ENCODE measurements around the gene NADK2. TPM values are rescaled to one million over a fixed set of nuclear protein-coding genes. Genes with fewer than 3 reads are reported as not detected.

NADK2 gene
- total and polyA plus RNA-seq, 7 donors: 7.8 to 57.9 (median 39.6) TPM

DNA sequence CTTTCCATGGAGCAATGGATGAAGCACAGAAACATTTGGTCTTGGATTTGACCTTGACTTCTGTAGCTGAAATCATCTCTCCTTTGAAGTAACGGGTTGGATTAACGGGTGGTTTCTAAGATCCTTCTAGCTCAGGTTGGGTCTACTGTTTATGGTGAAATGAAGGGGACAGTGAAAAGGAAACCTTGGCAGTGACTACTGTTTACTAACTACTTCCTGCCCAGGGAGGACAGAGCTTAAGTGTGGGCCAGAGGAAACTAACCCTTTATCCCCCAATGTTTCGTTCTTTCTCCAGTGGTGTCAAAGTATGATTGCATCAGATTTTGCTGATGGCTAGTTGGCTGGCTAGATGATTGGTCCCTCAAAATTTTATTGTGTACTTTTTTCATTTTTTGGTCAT lies 67.6 kb downstream of the NADK2 start:
- intact Hi-C loops (cut with DNase I): loop anchor here (10.0 kb wide), 2 partner anchors 221 to 521 kb away; no protein-coding TSS in a partner anchor
- no peaks in the 10 kb centered on the region for H3K27me3 ChIP-seq
- H3K4me3 ChIP-seq: no peak overlapping the region
- no peaks in the 10 kb centered on the region for H3K9me3 ChIP-seq
- peaks cover 1 to 84% (median 10%) of the 10 kb centered on the region in 4 donors for H3K36me3 ChIP-seq
- WGBS, 2 donors: 85% methylated on average over 3 of the region's 3 CpGs
- H3K4me1 ChIP-seq: no peaks in the 10 kb centered on the region
- no peak overlapping the region for H3K27ac ChIP-seq
- no peak for TF ChIP-seq CTCF (IDR thresholded peaks at IDR 0.05)
- no peak for TF ChIP-seq EP300 (IDR thresholded peaks at IDR 0.05)
- DNase-seq: no peak

DNA sequence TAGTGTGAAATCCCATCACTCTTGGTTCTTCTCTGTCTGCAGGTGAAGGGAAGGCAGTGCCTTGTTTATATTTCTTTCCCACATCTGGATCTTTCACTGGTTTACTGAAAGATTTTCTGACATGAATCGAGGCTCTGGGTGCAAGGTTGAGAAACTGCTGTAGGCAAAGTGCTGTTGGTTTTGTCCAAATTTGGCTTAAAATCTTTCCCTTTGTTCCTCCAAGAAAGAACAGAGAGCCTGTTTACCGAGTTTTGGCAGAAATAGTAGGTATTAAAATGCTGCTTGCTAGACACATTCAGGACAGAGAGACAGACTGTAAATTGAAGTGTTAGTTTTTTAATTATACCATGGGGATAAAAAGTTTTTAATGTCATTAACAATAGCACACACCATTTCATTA lies 68.3 kb downstream of the NADK2 start:
- intact Hi-C loops (cut with DNase I): loop anchor here (10.0 kb wide), 2 partner anchors 221 to 521 kb away; no protein-coding TSS in a partner anchor
- 84 to 91% methylated on average over 2 of the region's 2 CpGs for WGBS, 2 donors

GRCh38 chr5:36172599-36172998 lies 69.1 kb downstream of the NADK2 start:
- no peaks in the 10 kb centered on the region for H3K4me1 ChIP-seq
- no peak for DNase-seq
- no peak for TF ChIP-seq POLR2AphosphoS5 (IDR thresholded peaks at IDR 0.05)
- no peak for TF ChIP-seq CTCF (IDR thresholded peaks at IDR 0.05)
- no peak for TF ChIP-seq POLR2A (IDR thresholded peaks at IDR 0.05)
- TF ChIP-seq EP300 (IDR thresholded peaks at IDR 0.05): no peak
- 18 to 64% methylated on average over 1 of the region's 1 CpG for WGBS, 2 donors
- intact Hi-C loops (cut with DNase I): loop anchor here (10.0 kb wide), 2 partner anchors 222 to 522 kb away; no protein-coding TSS in a partner anchor
- no peaks in the 10 kb centered on the region for H3K27me3 ChIP-seq
- H3K27ac ChIP-seq: no peak overlapping the region
- H3K4me3 ChIP-seq: no peak overlapping the region
- H3K36me3 ChIP-seq: peaks cover 5 to 89% (median 14%) of the 10 kb centered on the region in 4 donors
- H3K9me3 ChIP-seq: no peaks in the 10 kb centered on the region

More for the DNA sequence above, 68.3 kb downstream of the NADK2 start:
- H3K27me3 ChIP-seq: no peaks in the 10 kb centered on the region
- no peaks in the 10 kb centered on the region for H3K4me1 ChIP-seq
- TF ChIP-seq EP300 (IDR thresholded peaks at IDR 0.05) (no peak), POLR2A (IDR thresholded peaks at IDR 0.05) (no peak), POLR2AphosphoS5 (IDR thresholded peaks at IDR 0.05) (no peak), CTCF (IDR thresholded peaks at IDR 0.05) (no peak)
- H3K27ac ChIP-seq: no peak overlapping the region
- no peak overlapping the region for H3K4me3 ChIP-seq
- no peak for DNase-seq
- no peaks in the 10 kb centered on the region for H3K9me3 ChIP-seq
- peaks cover 5 to 84% (median 11%) of the 10 kb centered on the region in 4 donors for H3K36me3 ChIP-seq

- Histone ChIP-seq H3K4me1 (no peaks in the 10 kb centered on the region), H3K4me3 (no peak overlapping the region), H3K27ac (no peak overlapping the region), H3K36me3 (peaks cover 5 to 95% (median 14%) of the 10 kb centered on the region in 4 donors), H3K27me3 (no peaks in the 10 kb centered on the region), H3K9me3 (no peaks in the 10 kb centered on the region)
- DNase-seq: no peak
- intact Hi-C loops (cut with DNase I): loop anchor here (10.0 kb wide), 2 partner anchors 224 to 524 kb away; no protein-coding TSS in a partner anchor
- TF ChIP-seq POLR2AphosphoS5 (IDR thresholded peaks at IDR 0.05) (no peak), CTCF (IDR thresholded peaks at IDR 0.05) (no peak), EP300 (IDR thresholded peaks at IDR 0.05) (no peak)
- WGBS, 2 donors: 89 to 90% methylated on average over 5 of the region's 5 CpGs
Observed at GRCh38 chr5:36170832-36171424, 70.8 kb downstream of the NADK2 start.

DNA sequence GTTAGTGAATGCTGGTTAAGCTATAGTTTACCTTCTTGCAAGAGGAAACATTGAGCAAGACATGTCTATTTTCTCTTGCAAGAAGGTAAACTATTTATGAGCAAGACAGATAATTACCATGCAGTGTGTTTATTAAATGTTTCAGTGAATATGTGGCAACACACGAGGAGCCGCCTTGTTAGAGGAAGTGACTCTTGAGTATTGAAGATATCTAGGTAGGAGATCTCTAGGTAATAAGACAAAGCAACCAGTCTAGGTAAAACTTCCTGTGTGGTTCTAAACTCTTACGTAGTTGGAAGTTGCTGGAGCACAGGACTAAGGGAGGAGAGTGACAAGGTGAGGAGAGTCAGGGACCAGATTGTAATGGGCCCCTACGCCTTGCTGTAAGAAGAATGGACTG lies 73.0 kb downstream of the NADK2 start:
- Histone ChIP-seq H3K4me1 (no peaks in the 10 kb centered on the region), H3K27me3 (no peaks in the 10 kb centered on the region), H3K36me3 (peaks cover 5 to 100% (median 15%) of the 10 kb centered on the region in 4 donors), H3K9me3 (no peaks in the 10 kb centered on the region), H3K27ac (no peak overlapping the region), H3K4me3 (no peak overlapping the region)
- no peak for DNase-seq
- TF ChIP-seq POLR2A (IDR thresholded peaks at IDR 0.05) (no peak), POLR2AphosphoS5 (IDR thresholded peaks at IDR 0.05) (no peak), EP300 (IDR thresholded peaks at IDR 0.05) (no peak), CTCF (IDR thresholded peaks at IDR 0.05) (no peak)
- WGBS, 2 donors: 81 to 90% methylated on average over 4 of the region's 4 CpGs
- intact Hi-C loops (cut with DNase I): no loop called here

All from sigmoid colon (tissue), 7 donors.